Neural progenitor cell (in vitro differentiated cells): ENCODE results near the gene ERVK3-1. TPM values are rescaled to one million over a fixed set of nuclear protein-coding genes. Genes with fewer than 3 reads are reported as not detected.
A peak's percentile ranks its signal among the peaks of the same experiment; 100 is the strongest.

Source experiments
- DNase-seq: peaks from one replicate; pipeline ENCODE4 v3.0.0-alpha.2; 2016; ENCODE audit warnings: low spot score
- H2AFZ ChIP-seq: fragments of 200-600 bp; sonication (generic); replicated peaks from 2 replicates; pipeline ENCODE4 v1.6.1; 2016; ENCODE audit warnings: antibody characterized with exemption
- H3F3A ChIP-seq: fragments of 200-600 bp; sonication (generic); 2 replicates; pipeline ENCODE4 v1.6.1; 2016; ENCODE audit warnings: antibody characterized with exemption, low read depth
- H3K27ac ChIP-seq: fragments of 200-600 bp; sonication (generic); 2 replicates; pipeline ENCODE4 v1.5.1; 2016; ENCODE audit warnings: mild to moderate bottlenecking
- H3K27me3 ChIP-seq: fragments of 200-600 bp; sonication (generic); 2 replicates; pipeline ENCODE4 v1.6.1; 2016; ENCODE audit warnings: mild to moderate bottlenecking, moderate library complexity
- H3K36me3 ChIP-seq: fragments of 200-600 bp; sonication (generic); 2 replicates; pipeline ENCODE4 v1.5.1; 2016
- H3K4me1 ChIP-seq: fragments of 200-600 bp; sonication (generic); 2 replicates; pipeline ENCODE4 v1.6.1; 2016; ENCODE audit warnings: mixed run types
- H3K4me2 ChIP-seq: fragments of 200-600 bp; sonication (generic); 2 replicates; pipeline ENCODE4 v1.6.1; 2016
- H3K4me3 ChIP-seq: fragments of 200-600 bp; sonication (generic); 2 replicates; pipeline ENCODE4 v1.5.1; 2016
- H3K79me2 ChIP-seq: fragments of 200-600 bp; sonication (generic); 2 replicates; pipeline ENCODE4 v1.6.1; 2016; ENCODE audit warnings: low read depth
- H3K9ac ChIP-seq: fragments of 200-600 bp; sonication (generic); 2 replicates; pipeline ENCODE4 v1.6.1; 2016
- H3K9me3 ChIP-seq: fragments of 200-600 bp; sonication (generic); 2 replicates; pipeline ENCODE4 v1.5.1; 2016; ENCODE audit warnings: low read depth
- H4K20me1 ChIP-seq: fragments of 200-600 bp; sonication (generic); 2 replicates; pipeline ENCODE4 v1.6.1; 2016; ENCODE audit warnings: low read depth
- H3K27ac Mint-ChIP-seq: 3 replicates; pipeline ENCODE4 v1.8.0; 2021; ENCODE audit warnings: mixed read lengths
- H3K27me3 Mint-ChIP-seq: 2 replicates; pipeline ENCODE4 v1.8.0; 2022; ENCODE audit warnings: low read depth, mild to moderate bottlenecking, inconsistent platforms, moderate library complexity, mixed read lengths; ENCODE audit not compliant: insufficient read depth
- H3K36me3 Mint-ChIP-seq: 3 replicates; pipeline ENCODE4 v1.8.0; 2021; ENCODE audit warnings: mixed read lengths
- H3K4me1 Mint-ChIP-seq: 3 replicates; pipeline ENCODE4 v1.8.0; 2021; ENCODE audit warnings: mixed read lengths
- H3K4me3 Mint-ChIP-seq: 3 replicates; pipeline ENCODE4 v1.8.0; 2021; ENCODE audit warnings: mild to moderate bottlenecking, moderate library complexity, mixed read lengths
- H3K9me3 Mint-ChIP-seq: 3 replicates; pipeline ENCODE4 v1.8.0; 2020; ENCODE audit warnings: mixed read lengths
- EZH2 ChIP-seq: fragments of 200-600 bp; sonication (generic); IDR thresholded peaks from 2 replicates; pipeline ENCODE4 v1.6.1; 2017; ENCODE audit warnings: antibody characterized with exemption, mild to moderate bottlenecking, moderate library complexity
- EZH2phosphoT487 ChIP-seq: fragments of 200-600 bp; sonication (generic); IDR thresholded peaks from 2 replicates; pipeline ENCODE4 v1.6.1; 2017; ENCODE audit warnings: antibody characterized with exemption
- total RNA-seq: library from RNA; depleted of rRNA; stranded (reverse); fragments of >200 nt; gene quantifications from 2 replicates; pipeline ENCODE4 v1.2.3, GENCODE V29; 2015; ENCODE audit warnings: low replicate concordance
- TF ChIP-seq, protein P1 (sequence below): fragments of 200-600 bp; sonication (generic); IDR thresholded peaks from 2 replicates; pipeline ENCODE4 v1.5.1; 2017; ENCODE audit warnings: antibody characterized with exemption, mild to moderate bottlenecking

Gene ERVK3-1
- total RNA-seq, 1 donor from 2014 or later = 49.9 TPM

DNA sequence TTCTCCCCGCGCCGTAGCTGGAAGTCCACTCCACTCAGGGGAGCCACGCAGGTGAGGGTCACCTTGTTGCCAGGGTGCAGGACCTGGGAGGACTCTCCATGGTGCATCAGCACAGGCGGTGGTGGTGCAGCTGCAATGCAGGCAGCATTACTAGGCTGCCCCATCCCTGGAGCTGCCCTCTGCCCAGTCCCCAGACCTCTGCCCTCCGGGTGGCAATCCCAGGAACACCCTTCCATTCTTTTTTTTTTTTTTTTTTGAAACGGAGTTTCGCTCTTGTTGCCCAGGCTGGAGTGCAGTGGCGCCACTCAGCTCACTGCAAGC is 46.3 kb downstream of the ERVK3-1 start:
- Mint-ChIP-seq H3K27me3 (peaks cover 15% of the 10 kb centered on the region), H3K9me3 (no peaks in the 10 kb centered on the region), H3K4me1 (peaks cover 11% of the 10 kb centered on the region), H3K27ac (no peak overlapping the region), H3K4me3 (no peak overlapping the region), H3K36me3 (peaks cover 5% of the 10 kb centered on the region)
- Histone ChIP-seq H3K9me3 (no peaks in the 10 kb centered on the region), H3F3A (no peaks in the 10 kb centered on the region), H2AFZ (no peak overlapping the region), H3K4me2 (no peak overlapping the region), H3K27me3 (peaks cover 9% of the 10 kb centered on the region), H3K27ac (no peak overlapping the region), H3K4me1 (peaks cover 6% of the 10 kb centered on the region), H3K79me2 (no peaks in the 10 kb centered on the region), H3K4me3 (no peak overlapping the region), H3K9ac (no peak overlapping the region), H4K20me1 (no peaks in the 10 kb centered on the region), H3K36me3 (no peaks in the 10 kb centered on the region)
- TF ChIP-seq, protein P1, sequence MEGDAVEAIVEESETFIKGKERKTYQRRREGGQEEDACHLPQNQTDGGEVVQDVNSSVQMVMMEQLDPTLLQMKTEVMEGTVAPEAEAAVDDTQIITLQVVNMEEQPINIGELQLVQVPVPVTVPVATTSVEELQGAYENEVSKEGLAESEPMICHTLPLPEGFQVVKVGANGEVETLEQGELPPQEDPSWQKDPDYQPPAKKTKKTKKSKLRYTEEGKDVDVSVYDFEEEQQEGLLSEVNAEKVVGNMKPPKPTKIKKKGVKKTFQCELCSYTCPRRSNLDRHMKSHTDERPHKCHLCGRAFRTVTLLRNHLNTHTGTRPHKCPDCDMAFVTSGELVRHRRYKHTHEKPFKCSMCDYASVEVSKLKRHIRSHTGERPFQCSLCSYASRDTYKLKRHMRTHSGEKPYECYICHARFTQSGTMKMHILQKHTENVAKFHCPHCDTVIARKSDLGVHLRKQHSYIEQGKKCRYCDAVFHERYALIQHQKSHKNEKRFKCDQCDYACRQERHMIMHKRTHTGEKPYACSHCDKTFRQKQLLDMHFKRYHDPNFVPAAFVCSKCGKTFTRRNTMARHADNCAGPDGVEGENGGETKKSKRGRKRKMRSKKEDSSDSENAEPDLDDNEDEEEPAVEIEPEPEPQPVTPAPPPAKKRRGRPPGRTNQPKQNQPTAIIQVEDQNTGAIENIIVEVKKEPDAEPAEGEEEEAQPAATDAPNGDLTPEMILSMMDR = no peak
- TF ChIP-seq EZH2phosphoT487 = no peak
- TF ChIP-seq EZH2 = no peak
- DNase-seq = no peak

DNA sequence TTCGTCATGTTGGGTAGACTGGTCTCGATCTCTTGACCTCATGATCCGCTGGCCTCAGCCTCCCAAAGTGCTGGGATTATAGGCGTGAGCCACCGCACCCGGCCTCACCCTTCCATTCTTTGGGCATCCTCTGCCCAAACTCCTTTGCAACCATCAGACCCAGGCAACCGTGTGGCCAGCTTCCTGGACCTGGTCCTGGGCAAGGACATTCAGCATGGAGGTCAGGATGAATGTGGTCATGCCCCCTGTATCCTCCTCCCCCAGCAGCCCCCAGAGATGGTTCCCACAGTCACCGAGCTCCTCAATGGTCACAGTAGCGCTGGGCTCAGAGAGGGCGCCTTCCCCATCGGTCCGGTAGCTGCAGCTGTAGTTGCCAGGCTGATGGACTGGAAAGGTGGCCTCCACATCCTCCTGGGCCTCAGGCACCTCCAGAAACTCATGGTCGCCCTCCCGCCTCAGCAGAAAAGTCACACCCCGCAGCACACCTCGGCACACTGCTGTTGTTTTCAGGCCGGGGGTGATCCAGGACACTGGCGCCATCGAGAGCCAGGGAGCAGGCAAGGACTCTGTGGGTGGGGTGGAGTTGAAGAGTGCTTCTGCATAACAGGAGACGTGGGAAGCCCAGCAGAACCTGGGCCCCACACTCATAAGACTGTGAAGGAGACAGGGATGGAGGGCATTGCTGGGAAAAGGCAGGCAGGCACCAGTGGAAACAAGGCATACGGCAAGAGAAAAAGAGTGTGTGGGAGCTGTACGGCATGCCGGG is 47.0 kb downstream of the ERVK3-1 start:
- H3K36me3 Mint-ChIP-seq = peaks cover 5% of the 10 kb centered on the region
- Histone ChIP-seq H3K4me1 (peaks cover 6% of the 10 kb centered on the region), H3K27me3 (peaks cover 3% of the 10 kb centered on the region), H3K9ac (no peak overlapping the region), H3K36me3 (no peaks in the 10 kb centered on the region), H4K20me1 (no peaks in the 10 kb centered on the region), H3K27ac (no peak overlapping the region), H3K9me3 (no peaks in the 10 kb centered on the region), H2AFZ (no peak overlapping the region), H3K4me2 (no peak overlapping the region), H3F3A (no peaks in the 10 kb centered on the region), H3K79me2 (no peaks in the 10 kb centered on the region), H3K4me3 (no peak overlapping the region)
- H3K4me1 Mint-ChIP-seq = peaks cover 8% of the 10 kb centered on the region
- peak overlapping the region; percentile 79 for H3K4me3 Mint-ChIP-seq
- H3K9me3 Mint-ChIP-seq = no peaks in the 10 kb centered on the region
- peaks cover 15% of the 10 kb centered on the region for H3K27me3 Mint-ChIP-seq
- DNase-seq = no peak
- H3K27ac Mint-ChIP-seq = peak overlapping the region; percentile 68
- TF ChIP-seq, protein P1 = no peak
- TF ChIP-seq EZH2phosphoT487 (no peak), EZH2 (no peak)

DNA sequence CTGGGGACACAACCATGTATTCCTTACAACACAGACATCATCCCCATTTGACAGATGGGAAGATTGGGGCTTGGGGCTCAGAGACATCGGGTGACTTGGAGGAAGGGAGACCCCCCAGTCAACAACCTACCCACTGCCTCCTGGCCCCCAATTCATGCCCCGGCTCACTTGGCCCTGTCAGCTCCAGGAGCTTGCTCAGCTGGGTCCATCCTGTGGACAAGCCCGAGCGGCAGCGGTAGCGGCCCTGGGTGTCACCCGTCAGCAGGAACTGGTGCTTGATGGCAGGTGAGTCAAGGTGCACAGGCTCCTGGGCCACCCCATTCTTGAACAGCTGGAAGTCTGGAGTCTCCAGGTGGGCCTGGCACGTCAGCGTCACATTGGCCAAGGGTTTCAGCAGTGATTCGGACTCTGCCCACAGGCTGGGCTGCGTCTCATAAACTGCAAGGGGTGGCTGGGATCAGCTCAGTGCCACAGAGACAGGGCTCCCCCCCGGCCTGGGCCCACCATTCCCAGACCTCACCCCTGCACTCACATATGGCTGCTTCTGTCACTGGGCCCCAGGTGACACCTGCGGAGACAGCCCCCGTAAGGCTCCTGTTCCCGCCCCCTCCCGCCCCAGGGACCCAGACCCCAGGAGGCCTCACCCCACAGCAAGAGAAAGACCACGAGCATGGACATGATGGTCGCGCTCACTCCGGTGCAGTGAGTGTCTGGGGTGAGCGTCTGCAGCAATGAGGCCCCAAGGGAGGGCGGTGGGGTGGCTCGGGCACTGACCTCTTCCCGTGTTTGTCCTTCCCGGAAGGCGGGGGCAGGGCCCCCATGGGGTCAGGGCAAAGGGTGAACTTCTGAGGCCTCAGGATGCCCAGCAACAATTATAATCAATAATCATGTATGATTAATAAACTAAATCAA is 47.8 kb downstream of the ERVK3-1 start, which contains the start of gene A1BG:
A1BG (minus strand) TSS at position 733 of the 912 bp plus-strand sequence; CDS start at position 678, 55 bp downstream.
- H3K4me3 ChIP-seq = no peak within 1 kb of the TSS
- H3K27me3 ChIP-seq = no peaks in the 10 kb centered on the region
- Mint-ChIP-seq H3K27me3 (peaks cover 15% of the 10 kb centered on the region), H3K27ac (peak within 1 kb of the TSS; percentile 68), H3K36me3 (peaks cover 5% of the 10 kb centered on the region), H3K4me3 (peak within 1 kb of the TSS; percentile 79), H3K9me3 (no peaks in the 10 kb centered on the region), H3K4me1 (peaks cover 8% of the 10 kb centered on the region)
- H3K79me2 ChIP-seq = no peaks in the 10 kb centered on the region
- no peaks in the 10 kb centered on the region for H3F3A ChIP-seq
- TF ChIP-seq, protein P1 = no peak
- TF ChIP-seq EZH2 = no peak
- no peak for TF ChIP-seq EZH2phosphoT487
- H3K9ac ChIP-seq = no peak within 1 kb of the TSS
- H3K36me3 ChIP-seq = no peaks in the 10 kb centered on the region
- H3K4me2 ChIP-seq = no peak within 1 kb of the TSS
- H4K20me1 ChIP-seq = no peaks in the 10 kb centered on the region
- H3K9me3 ChIP-seq = no peaks in the 10 kb centered on the region
- no peak within 1 kb of the TSS for H2AFZ ChIP-seq
- no peak within 1 kb of the TSS for H3K27ac ChIP-seq
- peaks cover 6% of the 10 kb centered on the region for H3K4me1 ChIP-seq
- no peak for DNase-seq
